Esophagus squamous epithelium (tissue), 5 donors: Measurements from ENCODE around the gene KLF3. TPM values are rescaled to one million over a fixed set of nuclear protein-coding genes. Genes with fewer than 3 reads are reported as not detected.

ENCODE experiments used
- DNase-seq: peaks from one replicate; lab custom pipeline; 2025; lab: John Stamatoyannopoulos, UW
- H3K27ac ChIP-seq, 4 donors: fragments of 200-600 bp; sonication (generic); one replicate each; pipeline ENCODE4 v1.5.1; 2016 to 2019; ENCODE audit warnings: mild to moderate bottlenecking in 1 of 4
- H3K27me3 ChIP-seq, 4 donors: fragments of 200-600 bp; sonication (generic); 1 replicate in 3 of 4; 2 replicates in 1 of 4; pipeline versions ENCODE4 v1.5.1 to v1.6.0; 2017 to 2021; ENCODE audit warnings: antibody characterized with exemption in 1 of 4
- H3K36me3 ChIP-seq, 3 donors: fragments of 200-600 bp; sonication (generic); one replicate each; pipeline ENCODE4 v1.5.1; 2016 to 2019
- H3K4me1 ChIP-seq, 3 donors: fragments of 200-600 bp; sonication (generic); one replicate each; pipeline ENCODE4 v1.5.1; 2017 to 2019
- H3K4me3 ChIP-seq, 4 donors: fragments of 200-600 bp; sonication (generic); 1 replicate in 3 of 4; 2 replicates in 1 of 4; pipeline ENCODE4 v1.5.1; 2016 to 2019; ENCODE audit warnings: mild to moderate bottlenecking in 2 of 4, moderate library complexity in 1 of 4
- H3K9me3 ChIP-seq, 3 donors: fragments of 200-600 bp; sonication (generic); one replicate each; pipeline ENCODE4 v1.5.1; 2016 to 2019
- POLR2A ChIP-seq, 4 donors: fragments of 450-650 bp; IDR thresholded peaks; one replicate each; pipeline ENCODE4 v1.6.1; 2017; ENCODE audit warnings: antibody characterized with exemption in 4 of 4, mild to moderate bottlenecking in 4 of 4, moderate library complexity in 3 of 4
- WGBS, 2 donors: methylation state at CpG; one replicate each; pipeline ENCODE4 v1.1.5; 2018; 5-methylcytosine and 5-hydroxymethylcytosine counted together
- intact Hi-C: fragments of 100-400 bp; cut with DNase I; formaldehyde crosslinking; loops from one replicate; pipeline ENCODE4 v1.15.0; 2022
- total RNA-seq, 4 donors: library from RNA; depleted of rRNA; stranded (reverse); fragments of >200 nt; gene quantifications; one replicate each; pipeline ENCODE4 v1.1.0, GENCODE V29; 2016
- TF ChIP-seq, protein P1 (sequence below), 6 experiments: fragments of 450-650 bp in 4 of 6; fragments of 200-600 bp in 2 of 6; sonication (generic) in 2 of 6; IDR thresholded peaks; one replicate each; pipeline ENCODE4 v1.5.1; 2016 to 2019; ENCODE audit warnings: antibody characterized with exemption in 6 of 6, mild to moderate bottlenecking in 4 of 6, moderate library complexity in 4 of 6
- donor health status: DM: yes; HTN: yes; CAD: no.

Gene KLF3
- total RNA-seq, 4 donors from 2014 or later, result 44.2 to 91.4 (median 82.7) TPM

GRCh38 chr4:38699112-38699511, 35.1 kb downstream of the KLF3 start:
- no peak for DNase-seq
- Histone ChIP-seq H3K27ac (no peak overlapping the region), H3K36me3 (peaks cover 18 to 55% (median 20%) of the 10 kb centered on the region in 3 donors), H3K4me1 (peaks cover 0 to 52% (median 4%) of the 10 kb centered on the region in 3 donors), H3K27me3 (no peaks in the 10 kb centered on the region), H3K9me3 (no peaks in the 10 kb centered on the region), H3K4me3 (no peak overlapping the region)
- intact Hi-C loops, result no loop called here
- WGBS, 2 donors, result 81 to 84% methylated on average over 2 of the region's 2 CpGs
- TF ChIP-seq, protein P1, sequence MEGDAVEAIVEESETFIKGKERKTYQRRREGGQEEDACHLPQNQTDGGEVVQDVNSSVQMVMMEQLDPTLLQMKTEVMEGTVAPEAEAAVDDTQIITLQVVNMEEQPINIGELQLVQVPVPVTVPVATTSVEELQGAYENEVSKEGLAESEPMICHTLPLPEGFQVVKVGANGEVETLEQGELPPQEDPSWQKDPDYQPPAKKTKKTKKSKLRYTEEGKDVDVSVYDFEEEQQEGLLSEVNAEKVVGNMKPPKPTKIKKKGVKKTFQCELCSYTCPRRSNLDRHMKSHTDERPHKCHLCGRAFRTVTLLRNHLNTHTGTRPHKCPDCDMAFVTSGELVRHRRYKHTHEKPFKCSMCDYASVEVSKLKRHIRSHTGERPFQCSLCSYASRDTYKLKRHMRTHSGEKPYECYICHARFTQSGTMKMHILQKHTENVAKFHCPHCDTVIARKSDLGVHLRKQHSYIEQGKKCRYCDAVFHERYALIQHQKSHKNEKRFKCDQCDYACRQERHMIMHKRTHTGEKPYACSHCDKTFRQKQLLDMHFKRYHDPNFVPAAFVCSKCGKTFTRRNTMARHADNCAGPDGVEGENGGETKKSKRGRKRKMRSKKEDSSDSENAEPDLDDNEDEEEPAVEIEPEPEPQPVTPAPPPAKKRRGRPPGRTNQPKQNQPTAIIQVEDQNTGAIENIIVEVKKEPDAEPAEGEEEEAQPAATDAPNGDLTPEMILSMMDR (IDR thresholded peaks at IDR 0.05), result no peak
- no peak for TF ChIP-seq POLR2A (IDR thresholded peaks at IDR 0.05)

DNA sequence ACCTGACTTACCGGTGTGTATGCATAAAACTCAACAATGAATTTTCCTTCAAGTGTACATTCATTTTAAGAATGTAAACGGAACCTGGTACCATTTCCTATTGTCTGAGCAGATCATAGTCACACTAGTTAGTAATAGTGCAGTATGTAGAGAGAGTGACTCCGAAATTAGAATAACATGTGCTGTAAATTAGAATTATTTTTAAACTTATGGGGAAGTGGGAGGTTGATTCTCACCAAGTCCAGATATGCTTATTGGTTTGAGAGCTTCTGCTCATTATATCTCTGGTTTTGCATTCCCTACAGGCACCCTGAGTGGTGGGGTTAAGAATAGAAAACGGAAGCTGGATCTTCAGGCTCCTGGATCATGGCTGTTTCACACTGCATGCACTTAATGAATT, 39.6 kb downstream of the KLF3 start:
- H3K27ac ChIP-seq, result no peak overlapping the region
- no peaks in the 10 kb centered on the region for H3K9me3 ChIP-seq
- no peak overlapping the region for H3K4me3 ChIP-seq
- H3K36me3 ChIP-seq, result peaks cover 0 to 9% (median 0%) of the 10 kb centered on the region in 3 donors
- no peak for TF ChIP-seq POLR2A (IDR thresholded peaks at IDR 0.05)
- TF ChIP-seq, protein P1 (IDR thresholded peaks at IDR 0.05), result no peak
- H3K4me1 ChIP-seq, result peaks cover 0 to 22% (median 4%) of the 10 kb centered on the region in 3 donors
- H3K27me3 ChIP-seq, result no peaks in the 10 kb centered on the region
- intact Hi-C loops, result no loop called here
- DNase-seq, result no peak
- 63 to 65% methylated on average over 4 of the region's 4 CpGs for WGBS, 2 donors

DNA sequence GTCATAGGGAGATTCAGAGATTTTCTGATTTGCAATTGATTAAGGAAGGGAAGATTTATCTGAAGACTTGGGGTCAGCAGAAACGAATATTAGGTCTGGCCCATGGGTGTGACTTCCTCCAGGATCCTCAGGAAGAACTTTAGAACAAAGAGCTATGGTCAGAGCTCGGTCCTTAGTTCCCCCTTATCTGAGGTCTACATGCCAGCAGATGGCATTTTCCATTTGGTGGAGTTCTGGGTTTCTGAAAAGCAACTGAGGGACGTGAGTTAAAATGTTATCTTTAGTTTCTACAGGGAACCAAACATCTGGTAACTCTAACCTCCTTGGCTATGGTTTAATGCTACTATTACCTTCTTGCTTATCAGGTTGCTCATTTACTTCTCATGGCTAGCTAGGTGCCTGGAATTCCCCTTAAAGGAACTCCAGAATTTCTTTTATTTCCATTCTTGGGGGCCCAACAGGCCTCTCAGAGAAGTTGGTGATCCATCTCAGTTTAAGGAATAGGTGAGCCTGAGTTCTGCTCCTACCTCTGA, 40.7 kb downstream of the KLF3 start:
- 50 to 88% methylated on average over 3 of the region's 3 CpGs for WGBS, 2 donors

DNA sequence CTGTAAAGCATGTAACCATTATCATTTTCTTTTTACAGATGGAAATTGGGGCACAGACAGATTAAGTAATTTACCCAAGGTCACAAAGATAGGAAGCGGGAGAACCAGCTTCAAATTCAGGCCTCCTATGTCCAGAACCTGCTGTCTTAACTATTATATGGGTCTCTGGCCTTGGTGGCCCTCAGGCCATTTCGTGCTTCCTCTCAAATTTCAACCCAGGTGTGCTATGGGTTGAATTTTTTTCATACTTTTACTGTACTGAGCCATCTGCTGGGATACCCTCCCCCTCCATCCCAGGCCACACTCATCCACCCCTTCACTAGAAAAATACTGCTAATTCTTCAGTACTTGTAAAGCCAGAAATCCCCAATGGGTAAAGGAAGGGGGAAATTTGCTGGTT, 42.3 kb downstream of the KLF3 start:
- TF ChIP-seq, protein P1 (IDR thresholded peaks at IDR 0.05), result no peak
- TF ChIP-seq POLR2A (IDR thresholded peaks at IDR 0.05), result no peak
- H3K4me3 ChIP-seq, result no peak overlapping the region
- no peaks in the 10 kb centered on the region for H3K36me3 ChIP-seq
- intact Hi-C loops, result no loop called here
- H3K9me3 ChIP-seq, result no peaks in the 10 kb centered on the region
- no peaks in the 10 kb centered on the region for H3K27me3 ChIP-seq
- no peak overlapping the region for H3K27ac ChIP-seq
- no peak for DNase-seq
- 79 to 83% methylated on average over 2 of the region's 2 CpGs for WGBS, 2 donors
- peaks cover 0 to 22% (median 4%) of the 10 kb centered on the region in 3 donors for H3K4me1 ChIP-seq

More for the DNA sequence above, 40.7 kb downstream of the KLF3 start:
- H3K27ac ChIP-seq, result no peak overlapping the region
- H3K9me3 ChIP-seq, result no peaks in the 10 kb centered on the region
- no peak overlapping the region for H3K4me3 ChIP-seq
- DNase-seq, result no peak
- H3K27me3 ChIP-seq, result no peaks in the 10 kb centered on the region
- no peaks in the 10 kb centered on the region for H3K36me3 ChIP-seq
- H3K4me1 ChIP-seq, result peaks cover 0 to 22% (median 4%) of the 10 kb centered on the region in 3 donors
- no peak for TF ChIP-seq POLR2A (IDR thresholded peaks at IDR 0.05)
- TF ChIP-seq, protein P1 (IDR thresholded peaks at IDR 0.05), result no peak
- intact Hi-C loops, result no loop called here

DNA sequence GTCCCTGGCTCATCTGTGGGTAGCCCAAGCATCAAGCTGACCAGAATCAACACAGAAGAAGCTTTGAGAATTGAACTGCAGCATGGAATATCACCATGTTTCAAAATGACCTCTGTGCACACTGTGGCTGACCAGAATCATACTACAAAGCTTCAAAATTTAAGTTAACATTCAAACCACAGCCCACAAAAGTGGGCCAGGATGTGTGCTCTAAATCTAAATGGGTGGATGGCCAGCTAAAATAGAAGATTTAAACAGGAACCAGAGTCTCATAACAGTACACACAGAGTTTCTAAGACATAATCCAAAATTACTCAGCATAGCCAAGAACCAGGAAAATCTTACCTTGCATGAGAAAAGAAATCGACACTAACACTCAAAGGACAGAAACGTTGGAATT, 46.1 kb downstream of the KLF3 start:
- intact Hi-C loops, result no loop called here
- Histone ChIP-seq H3K4me1 (no peaks in the 10 kb centered on the region), H3K27me3 (no peaks in the 10 kb centered on the region), H3K36me3 (no peaks in the 10 kb centered on the region), H3K4me3 (no peak overlapping the region), H3K9me3 (no peaks in the 10 kb centered on the region), H3K27ac (no peak overlapping the region)
- no peak for DNase-seq
- 81 to 83% methylated on average over 2 of the region's 2 CpGs for WGBS, 2 donors
- TF ChIP-seq, protein P1 (IDR thresholded peaks at IDR 0.05), result no peak
- no peak for TF ChIP-seq POLR2A (IDR thresholded peaks at IDR 0.05)
